Stimulated activated CD4-positive, alpha-beta T cell treated with anti-CD3 and anti-CD28 coated beads, Interleukin-12 subunit alpha, Interleukin-12 subunit beta, amount 100 ng/mL, for 24 hours (primary cell): Measurements from ENCODE around the gene TMEM174.

Experiments
- DNase-seq, 2 experiments: peaks; one replicate each; pipeline ENCODE4 v3.0.0-alpha.2; 2020; ENCODE audit warnings: low read depth in 2 of 2

Gene TMEM174, protein sequence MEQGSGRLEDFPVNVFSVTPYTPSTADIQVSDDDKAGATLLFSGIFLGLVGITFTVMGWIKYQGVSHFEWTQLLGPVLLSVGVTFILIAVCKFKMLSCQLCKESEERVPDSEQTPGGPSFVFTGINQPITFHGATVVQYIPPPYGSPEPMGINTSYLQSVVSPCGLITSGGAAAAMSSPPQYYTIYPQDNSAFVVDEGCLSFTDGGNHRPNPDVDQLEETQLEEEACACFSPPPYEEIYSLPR

DNA sequence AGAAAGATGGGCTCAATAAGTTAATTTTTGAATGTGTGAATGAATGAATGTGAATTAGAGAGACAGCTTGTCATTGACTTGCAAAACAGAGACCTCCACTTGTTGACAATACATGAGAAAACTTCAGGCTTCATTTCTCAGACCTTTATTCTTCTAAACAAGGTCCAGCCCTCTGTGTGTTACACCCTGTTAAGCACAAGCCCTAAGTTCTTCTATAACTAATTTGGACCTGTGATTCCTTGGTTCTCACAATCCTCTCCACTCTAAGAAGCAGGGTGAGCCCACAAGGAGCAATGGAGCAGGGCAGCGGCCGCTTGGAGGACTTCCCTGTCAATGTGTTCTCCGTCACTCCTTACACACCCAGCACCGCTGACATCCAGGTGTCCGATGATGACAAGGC lies at the start of gene TMEM174:
TMEM174 (plus strand) TSS at position 243 of the 400 bp plus-strand sequence; CDS start at position 294, 51 bp downstream.
- no peak for DNase-seq

DNA sequence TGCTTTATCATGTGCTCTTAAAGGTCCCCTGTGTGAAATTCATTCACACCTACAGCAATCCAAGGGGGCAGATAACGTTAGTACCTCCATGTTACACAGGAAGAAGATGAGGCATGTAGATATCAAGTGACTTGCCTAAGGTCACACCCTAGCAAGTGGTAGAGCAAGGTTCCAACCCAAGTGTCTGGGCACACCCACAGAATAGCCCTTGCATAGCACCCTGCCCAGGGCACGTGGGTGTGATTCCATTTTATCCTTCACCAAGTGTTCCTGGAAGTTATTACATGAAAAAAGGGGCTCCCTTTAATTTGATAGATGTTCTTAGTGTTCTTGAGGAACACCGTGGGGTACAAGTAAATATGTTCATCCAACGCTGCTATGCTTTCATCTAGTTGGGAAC lies 47.7 kb upstream of the TMEM174 start:
- no peak for DNase-seq

DNA sequence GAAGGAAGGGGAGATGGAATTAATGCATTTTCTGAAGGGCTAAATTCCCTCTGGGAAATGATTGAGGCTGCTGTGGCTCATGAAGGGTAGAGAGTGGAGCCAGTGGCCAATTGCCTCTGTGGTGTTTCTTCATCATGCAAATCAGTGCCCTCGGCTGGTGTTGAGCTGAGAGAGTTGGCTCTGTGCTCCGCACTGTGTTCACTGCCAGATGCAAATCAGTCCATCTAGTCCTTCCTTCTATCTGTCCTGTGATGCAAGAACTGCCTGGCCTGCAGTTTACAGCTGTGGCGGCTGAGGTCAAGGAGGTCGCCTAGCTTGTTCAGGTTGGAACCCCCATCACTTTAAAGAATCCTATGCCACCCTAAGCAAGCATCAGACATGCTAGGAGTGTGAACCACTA lies 46.6 kb upstream of the TMEM174 start:
- no peak for DNase-seq

DNA sequence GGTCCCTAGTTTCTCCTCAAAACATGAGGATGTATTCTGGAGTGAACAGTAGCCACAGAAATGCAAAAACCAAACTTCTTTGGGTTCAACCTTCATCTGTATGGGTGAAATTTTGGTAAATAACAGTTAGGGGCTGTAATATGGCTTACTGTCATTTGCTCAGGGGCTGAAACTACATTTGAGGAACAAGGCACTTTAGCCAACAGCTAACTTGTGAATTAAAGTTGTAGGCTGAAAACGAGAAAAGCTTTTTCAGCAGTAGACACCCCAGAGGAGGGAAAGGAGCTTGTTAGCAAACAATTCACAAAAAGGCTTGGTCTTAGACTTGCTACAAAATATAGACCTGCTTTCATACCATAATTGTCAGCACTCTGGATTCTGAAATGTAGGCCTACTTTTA lies 46.0 kb upstream of the TMEM174 start:
- no peak for DNase-seq

DNA sequence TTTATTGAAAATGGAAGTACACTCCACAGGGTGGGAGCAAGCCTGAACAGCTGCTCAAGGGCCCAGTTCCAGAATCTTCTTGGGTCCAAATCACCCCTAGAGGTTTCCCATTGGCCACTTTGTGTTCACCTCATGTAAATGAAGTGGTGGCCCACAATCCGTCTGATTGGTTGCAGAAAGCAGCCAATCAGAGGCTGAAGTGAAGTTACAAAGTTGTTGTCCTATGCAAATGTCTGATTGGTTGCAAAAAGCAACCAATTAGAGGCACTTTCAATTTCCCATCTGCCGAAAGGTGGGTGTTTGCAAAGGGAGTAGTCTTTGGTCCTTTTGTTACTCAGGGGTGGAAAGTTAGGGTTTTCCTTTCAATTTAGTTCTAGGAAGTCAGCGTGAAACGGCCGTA lies 43.9 kb upstream of the TMEM174 start:
- no peak for DNase-seq

DNA sequence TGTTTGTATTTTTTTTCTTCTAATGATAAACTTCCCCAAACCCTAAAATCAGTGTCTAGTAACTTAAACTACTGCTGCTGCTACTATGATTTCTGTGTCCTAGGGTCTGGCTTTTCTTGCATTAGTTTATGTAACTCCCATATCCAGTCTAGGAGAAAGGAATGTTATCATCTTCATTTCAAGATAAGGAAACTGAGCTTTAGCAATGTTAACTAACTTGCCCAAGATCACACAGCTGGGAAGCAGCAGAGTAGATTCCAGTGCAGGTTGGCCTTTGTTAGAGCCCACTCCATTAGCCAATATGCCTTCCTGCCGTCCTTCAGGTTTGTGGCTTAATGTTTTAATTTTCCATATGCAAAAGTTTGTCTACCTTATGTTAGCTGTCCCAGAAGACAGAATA lies 42.2 kb upstream of the TMEM174 start:
- no peak for DNase-seq

DNA sequence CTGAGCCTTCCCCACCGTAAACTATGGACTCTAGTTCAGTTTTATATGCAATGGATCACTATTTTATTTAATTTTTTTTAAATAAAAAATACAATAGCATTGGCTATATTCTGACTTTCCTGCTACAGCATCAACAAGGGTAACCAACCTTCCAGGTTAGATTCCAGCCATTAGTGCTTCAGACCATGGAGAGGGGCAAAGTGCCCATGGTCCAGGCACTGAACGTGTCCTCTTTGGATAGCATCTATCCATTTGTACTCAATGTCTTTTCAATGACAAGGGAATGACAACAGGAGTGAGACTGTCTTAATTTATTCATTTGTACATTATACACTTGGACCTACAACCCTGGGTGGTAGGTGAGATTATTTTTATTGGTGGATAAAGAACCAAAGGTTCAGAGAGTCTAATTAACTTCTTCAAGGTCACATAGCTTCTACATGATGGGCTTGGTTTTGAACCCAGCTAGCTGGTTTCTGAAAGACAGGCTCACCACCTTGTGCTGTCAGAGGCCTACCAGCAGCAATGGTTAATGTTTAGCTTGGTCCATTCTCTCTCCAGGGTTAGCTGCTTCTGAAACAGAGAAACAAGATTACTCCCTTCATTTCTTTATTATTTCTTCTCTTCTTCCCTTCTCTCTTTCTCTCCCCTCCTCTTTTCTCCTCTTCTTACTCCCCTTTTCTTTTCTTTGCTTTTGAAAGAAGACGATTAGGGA lies 41.1 kb upstream of the TMEM174 start:
- DNase-seq: no peak

DNA sequence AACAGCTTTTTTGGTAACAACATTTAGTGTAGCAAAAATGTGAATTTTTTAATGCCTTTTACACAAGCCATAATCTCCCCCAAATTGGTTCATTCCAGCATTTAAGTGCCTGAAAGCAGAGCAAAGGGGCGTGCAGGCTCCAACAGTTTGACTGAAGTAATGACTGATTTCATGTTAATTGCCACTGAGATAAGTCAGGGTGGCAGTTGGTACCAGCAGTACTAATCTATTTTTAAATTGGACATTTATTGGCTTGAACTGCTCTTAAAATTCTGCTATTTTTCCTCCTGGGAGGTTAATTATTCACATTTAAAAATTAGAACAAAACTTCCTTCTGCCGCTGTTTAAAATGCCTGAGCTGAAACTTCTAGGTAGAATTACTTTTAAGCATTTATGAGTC lies 40.2 kb upstream of the TMEM174 start:
- no peak for DNase-seq

DNA sequence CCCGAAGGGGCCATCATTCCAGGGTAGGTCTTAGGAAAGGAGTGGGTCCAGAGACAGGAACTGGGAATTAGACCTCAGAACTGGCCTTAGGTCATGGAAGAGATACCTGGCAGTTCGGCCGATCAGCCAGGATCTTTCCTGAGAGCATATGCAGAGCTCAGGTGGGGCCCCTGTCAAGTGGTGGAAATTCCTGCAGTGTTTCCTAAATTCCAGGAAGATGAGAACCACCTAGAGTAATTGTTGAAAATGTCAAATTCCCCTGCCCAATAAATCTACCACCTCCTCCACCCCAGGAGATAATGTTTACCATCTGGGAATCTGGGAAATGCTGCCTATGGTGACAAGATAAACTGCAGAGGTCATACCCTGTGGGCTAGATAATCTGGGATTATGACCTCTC lies 38.0 kb upstream of the TMEM174 start:
- no peak for DNase-seq

DNA sequence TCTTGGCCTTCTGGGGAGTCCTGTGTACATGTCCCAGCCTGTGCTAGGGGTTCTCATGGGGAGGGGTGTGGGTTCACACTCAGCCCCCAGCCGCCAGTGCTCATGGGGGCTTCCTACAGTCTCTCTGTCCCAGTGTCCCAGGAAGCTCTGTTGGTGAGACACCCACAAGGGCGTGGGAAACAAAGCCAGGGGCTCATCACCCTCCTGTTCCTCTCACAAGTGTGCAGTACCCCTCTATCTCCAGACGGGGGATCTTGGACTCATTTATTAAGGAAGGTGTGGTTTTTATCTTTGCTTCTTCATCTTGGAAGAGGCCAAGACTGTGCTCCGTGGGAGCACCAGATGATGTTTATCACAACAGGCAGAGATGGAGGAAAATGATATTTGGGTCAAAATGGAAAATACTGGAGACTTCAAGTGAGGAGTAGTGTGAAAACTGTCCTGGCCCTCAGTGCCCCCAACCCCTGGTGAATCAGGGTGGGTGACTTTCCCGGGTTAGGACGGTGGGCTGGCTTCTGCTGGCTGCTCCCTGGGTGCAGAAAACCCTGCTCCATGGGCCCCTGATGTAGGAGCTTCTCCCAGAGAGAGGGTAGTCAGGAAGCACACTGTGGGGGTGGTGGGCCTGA lies 37.5 kb upstream of the TMEM174 start:
- DNase-seq: no peak

DNA sequence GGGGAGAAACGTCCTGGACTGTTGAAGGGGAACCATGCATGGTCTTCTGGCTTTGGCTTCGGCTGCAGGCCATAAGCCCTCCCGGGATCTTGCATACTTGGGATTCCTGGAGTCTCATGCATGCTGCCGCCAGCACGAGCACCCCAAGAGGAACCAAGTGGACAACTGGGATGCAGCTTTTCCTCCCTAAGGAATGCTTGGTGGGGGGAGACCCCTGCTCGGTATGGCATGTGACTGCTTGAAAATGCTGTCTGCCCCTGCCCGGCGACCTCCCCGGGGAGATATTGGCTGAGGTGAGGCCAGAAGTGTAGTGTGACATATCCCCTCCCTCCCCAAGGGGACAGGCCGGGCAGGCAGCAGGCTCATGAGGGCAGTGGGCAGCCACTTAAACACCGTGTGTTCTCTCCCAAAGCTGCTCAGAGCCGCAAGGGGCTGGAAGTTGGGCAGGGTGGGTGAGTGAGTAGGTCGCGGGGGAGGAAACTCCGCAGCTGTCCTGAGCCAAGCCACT lies 36.9 kb upstream of the TMEM174 start:
- DNase-seq: no peak

DNA sequence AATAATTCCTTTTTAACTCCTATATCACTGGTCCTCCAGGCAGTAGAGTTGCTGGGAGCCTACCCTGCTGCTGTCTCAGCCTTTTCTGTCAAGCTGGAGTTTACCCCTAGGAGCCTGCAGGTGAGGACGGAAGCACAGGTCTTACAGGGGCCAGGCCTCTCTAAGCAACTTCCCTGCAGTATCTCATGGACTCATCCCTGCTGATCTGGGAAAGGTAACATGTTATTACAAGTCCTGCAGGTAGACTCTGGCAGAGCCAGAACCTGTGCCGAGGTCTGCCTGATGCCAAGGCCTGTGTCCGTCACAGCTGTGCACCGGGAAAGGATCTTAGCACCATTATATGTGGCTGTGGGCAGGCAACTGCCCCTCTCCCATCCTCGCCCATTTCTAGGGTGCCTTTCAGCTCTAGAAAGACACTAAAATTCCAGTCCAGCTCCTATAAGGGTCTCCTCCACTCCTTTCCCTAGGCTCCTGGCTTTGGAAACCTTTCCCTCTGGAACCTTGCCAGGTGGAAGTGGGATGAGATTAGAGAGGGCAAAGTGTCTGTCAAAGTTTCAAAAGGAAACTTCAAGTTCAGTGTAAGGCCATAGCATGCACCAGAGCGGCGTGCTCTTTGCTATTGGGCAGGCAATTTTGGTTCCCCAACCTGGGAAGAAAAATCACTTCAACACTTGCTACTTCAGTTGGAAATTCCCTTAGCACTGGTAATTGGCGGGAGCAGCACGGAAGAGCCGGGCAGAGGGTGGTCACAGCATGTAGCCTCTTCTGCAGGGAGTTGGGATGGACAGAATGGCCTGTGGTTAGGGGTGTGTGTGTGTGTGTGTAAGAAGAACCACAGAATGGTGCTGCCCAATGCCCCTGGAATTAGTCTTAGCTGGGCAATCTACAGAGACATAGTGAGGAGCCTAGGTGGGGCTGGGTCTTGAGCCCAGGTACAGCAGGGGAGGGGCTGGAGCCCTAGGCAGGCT lies 35.1 kb upstream of the TMEM174 start:
- no peak for DNase-seq

DNA sequence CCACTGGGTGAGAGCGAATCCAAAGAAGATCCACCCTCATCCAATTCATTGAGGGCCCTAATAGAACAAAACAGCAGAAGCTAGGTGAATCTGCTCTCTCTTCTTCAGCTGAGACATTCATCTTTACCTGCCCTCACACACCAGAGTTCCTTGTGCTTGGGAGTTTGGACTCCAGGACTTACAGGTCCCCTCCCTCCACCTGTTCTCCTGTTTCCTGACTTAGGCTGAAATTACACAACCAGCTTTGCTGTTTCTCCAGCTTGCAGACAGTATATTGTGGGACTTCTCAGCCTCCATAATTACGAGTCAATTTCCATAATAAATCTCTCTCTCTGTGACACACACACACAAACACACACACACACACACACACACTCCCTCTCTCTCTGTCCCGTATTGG lies 33.5 kb upstream of the TMEM174 start:
- no peak for DNase-seq

DNA sequence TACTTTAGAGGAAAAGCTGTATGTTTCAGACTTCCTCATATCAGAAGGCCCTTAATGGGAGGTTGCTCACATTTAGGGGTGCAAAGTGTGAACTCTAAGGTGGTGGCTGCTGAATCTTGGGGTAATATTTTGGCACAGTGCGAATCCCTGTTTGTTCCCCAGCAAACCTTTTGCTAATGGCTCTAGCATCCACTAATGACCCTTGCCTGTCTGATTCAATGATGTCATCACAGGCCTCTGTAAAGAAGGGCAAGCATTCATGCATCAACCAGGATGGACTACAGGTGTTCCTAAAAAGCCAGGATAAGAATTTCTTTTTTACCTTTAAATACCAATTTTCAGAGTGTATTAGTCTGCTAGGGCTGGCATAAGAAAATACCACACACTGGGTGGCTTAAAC lies 32.2 kb upstream of the TMEM174 start:
- no peak for DNase-seq

DNA sequence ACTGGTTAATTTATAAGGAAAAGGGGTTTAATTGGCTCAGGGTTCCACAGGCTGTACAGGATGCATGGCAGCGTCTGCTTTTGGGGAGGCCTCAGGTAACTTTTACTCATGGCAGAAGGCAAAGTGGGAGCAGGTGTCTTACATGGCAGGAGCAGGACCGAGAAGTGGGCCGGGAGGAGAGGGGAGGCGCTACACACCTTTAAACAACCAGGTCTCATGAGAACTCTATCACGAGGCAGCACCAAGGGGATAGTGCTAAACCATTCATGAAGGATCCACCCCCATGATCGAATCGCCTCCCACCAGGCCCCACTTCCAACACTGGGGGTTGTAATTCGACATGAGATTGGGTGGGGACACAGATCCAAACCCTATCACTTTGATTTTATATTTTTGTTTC lies 31.0 kb upstream of the TMEM174 start:
- no peak for DNase-seq

DNA sequence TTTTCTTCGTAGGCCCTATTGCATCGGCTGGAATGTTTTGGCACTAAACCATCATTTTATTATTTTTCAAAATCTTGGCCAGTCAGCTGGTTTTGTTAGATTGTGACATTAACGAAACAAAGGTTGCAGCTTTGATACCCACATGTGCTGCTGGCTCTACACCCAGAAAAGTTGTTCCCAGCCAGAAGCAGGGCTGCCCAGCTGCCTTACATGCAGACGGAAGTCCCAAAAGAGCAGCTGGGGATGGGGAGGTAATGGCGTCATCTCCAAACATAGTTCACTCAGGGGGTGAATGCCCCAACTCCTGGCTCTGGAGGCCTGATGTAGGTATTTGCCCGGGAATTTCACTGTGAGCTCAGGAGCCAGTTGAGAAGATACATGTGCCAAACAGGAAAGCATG lies 29.3 kb upstream of the TMEM174 start:
- DNase-seq: no peak

DNA sequence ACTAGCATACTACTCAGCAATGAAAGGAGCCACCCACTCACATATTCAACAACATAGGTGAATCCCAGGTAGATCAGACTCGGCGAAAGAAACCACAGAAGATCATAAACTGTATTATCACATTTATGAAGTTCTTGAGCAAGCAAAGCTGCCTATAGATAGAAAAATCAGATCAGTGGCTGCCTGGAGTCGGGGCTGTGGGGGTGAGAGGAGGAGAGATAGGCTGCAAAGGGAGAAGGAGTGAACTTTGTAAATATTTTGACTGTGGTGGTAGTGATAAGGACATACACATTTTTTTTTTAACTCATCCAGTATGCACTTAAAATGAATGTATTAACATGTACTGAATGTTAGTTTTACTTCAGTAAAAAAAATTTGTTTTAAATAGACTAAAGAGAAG lies 23.5 kb upstream of the TMEM174 start:
- no peak for DNase-seq

DNA sequence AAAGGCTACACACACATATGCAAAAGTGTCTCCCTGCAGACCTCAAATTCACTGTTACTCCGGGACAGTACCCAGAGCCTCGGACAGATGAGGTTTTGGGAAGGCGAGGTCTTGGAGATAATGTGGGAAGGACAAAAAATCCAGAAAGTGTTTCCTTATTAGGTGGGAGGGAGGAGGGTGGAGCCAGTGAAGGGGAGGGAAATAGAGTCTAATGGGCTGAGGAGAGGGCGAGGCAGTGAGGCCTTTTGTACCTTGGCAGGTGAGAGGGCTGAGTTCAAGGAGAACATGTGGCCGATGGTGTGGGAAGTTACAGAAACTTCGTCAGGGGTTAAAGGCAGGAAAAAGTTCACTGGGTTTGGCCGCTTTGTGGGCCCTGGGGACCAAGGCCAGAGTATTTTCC lies 22.1 kb upstream of the TMEM174 start:
- DNase-seq: no peak

DNA sequence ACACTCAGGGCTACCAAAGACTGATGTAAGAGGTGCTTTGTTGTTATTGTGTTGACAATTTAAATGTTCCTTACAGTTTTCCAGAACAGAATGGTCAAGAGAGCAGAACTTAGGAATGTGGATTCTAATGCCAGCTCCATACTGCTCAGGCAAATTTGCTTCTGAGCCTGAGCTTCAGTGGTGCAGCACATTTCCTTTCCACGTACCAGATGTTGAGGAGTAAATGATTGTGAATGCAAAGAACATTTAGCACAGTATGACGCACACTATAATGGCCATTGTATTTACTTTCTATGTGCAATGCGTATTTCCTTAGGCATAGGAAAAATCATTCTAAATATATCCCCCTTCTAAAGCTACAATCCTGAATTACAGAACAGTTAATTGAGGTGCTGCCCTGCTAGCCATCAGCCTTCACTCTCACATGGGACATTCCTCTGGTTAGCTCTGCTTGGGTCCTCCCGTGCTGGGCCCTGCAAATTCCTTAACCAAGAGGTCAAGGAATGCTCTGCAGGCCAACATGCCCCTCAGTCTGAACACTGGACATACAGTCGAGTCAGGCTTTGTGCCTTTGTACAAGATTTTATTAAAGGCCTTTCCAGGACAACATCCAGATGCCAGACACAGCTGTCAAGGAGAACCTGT lies 21.1 kb upstream of the TMEM174 start:
- DNase-seq: no peak

DNA sequence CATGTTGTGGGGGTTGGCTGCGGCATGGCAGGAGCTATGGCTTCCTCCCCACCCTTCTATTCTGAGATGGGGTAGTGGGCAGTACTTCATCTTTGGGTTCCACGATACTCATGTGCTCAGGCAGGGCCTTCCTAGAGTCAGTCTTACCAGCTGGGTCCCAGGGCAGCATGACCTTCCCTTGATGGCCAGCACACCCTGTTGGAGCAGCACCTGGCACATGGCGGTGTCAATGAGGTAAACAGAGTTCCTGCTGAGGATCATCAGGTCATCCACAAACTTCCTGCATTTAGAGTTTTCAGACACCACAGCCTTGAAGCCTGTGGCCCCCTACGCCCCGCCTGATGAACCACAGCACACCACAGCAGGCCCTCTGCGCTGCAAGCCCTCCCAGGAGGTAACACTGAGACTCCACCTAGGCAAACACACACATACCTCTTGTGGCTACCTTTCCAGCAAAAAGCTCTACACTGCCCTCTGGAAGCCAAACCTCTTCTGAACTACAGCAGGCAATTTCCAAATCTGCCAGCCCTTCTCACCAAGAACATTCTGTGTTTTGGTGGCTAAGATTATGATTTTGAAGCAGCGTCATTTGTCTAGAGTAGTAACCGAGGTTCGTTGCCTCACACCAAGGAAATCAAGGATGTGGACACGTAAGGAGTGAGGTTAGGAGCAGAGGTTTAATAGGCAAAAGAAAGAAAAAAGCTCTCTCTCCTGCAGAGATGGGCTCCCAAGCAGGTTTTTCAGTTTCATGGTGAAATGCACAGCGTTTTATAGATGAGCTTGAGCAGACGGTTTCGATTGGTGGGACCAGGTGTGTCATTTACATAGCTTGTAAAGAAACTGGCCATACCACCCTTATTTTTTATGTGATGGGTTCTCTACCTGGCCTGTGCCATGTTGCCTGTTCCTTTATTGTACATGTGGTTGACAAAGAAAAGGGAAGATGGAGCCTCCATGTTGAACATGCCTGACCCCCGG lies 20.3 kb upstream of the TMEM174 start:
- DNase-seq: no peak
